NCI-H2196 treated with DMSO at 0.1 percent for 48 hours (cell line): ENCODE results near the gene PREP.
"Not testable (repeated sequence)": the region's sequence is repeated elsewhere in the genome, so short reads cannot be mapped to it uniquely, and the experiment has no call there.

ENCODE experiments used
- DNase-seq: peaks from one replicate; lab custom pipeline; 2025; ENCODE audit not compliant: unreplicated experiment; lab: John Stamatoyannopoulos, UW

Gene PREP

DNA sequence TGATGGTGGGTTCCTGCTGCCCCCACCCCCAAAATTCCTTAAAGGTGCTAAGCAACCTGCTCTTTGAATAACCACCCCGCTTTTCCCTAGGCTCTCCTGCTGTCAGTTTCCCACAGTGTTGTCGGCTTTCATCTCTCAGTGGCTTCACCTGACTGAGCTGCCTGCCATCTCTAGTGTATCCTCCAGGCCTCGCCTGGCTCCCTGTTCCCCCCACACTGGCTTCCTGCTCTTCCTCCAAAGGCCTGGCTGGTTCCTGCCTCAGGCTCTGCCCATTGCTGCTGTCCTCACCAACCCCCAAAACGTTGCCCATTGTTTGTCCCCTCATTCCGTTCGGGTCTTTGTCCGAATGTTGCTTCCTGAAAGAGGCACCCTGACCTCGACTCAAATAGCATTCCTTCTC lies 129.3 kb downstream of the PREP start:
- no peak for DNase-seq

DNA sequence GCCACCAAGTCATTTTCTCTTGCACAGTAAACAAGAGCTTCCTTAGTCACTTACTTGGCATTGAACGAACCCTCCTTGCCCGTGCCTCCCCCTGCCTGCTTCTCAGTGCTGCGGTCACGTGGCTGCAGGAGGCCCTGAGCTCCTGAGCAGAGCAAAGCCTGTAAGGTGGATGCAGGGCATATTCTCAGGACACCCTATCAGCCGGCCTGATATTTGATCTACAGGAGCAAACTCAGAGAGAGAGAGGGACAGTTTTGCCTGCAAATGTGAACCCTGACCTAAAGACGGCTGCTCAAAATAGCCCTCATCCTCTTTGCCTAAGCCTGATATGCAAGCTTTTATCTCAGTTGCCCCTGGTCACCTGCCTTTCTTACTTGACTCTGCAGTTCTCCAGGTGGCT lies 130.1 kb downstream of the PREP start:
- no peak for DNase-seq

GRCh38 chr6:105270511-105270910 lies 132.4 kb downstream of the PREP start:
- no peak for DNase-seq

DNA sequence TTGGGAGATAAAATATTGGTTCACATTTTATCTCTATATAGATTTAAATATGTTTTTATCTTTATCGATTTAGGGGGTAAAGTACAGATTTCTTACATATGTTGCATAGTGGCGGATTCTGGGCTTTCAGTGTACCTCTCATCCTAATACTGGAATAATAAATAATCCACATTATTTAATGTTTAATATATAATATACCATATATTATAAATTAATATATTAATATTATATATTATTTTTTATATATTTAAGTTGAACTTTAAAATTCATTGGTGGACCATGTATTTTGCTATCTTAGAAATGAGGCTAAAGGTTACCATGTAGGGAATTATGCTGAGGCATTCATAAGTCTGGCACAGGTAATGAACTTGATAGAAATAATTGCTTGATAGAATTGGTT lies 133.5 kb downstream of the PREP start:
- DNase-seq, result no peak

DNA sequence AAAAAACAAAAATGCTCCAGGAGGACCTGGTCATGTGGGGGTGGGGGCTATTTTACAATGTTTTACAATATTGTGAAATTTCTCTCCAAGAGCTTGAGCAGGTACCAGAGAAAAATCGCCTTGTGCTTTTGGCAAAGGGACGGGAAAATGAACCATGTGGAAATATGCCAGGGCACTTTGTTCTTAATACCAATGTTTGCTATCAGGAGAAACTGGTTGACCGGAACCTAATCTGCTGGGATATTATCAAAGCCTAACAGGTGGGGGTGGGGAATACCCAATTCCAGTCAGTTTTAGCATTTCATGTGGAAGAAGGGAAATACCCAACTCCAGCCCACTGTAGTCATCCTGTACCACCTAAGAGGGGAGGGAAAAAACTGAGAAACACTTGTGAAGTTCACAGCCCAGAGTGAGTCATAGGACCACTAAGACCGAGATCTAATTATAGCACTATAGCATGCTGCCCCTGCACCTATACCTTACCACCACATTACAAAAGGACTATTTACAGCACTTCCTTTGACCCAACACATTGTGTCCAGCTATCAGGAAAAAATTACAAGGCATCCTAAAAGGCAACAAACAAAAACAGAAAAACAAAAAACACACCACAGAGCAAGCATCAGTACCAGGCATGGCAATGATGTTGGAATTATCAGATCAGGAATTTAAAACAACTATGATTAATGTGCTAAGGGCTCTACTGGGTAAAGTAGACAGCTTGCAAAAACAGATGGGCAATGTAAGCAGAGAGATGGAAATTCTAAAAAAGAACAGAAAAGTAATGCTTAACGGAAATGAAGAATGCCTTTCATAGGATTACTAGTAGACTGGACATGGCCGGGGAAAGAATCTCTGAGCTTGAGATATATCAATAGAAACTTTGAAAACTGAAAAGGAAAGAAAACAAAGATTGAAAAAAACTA lies 138.9 kb downstream of the PREP start:
- no peak for DNase-seq

GRCh38 chr6:105259913-105260889 lies 142.7 kb downstream of the PREP start:
- peak; percentile 11 for DNase-seq

GRCh38 chr6:105258816-105259215 lies 144.1 kb downstream of the PREP start:
- DNase-seq, result no peak

DNA sequence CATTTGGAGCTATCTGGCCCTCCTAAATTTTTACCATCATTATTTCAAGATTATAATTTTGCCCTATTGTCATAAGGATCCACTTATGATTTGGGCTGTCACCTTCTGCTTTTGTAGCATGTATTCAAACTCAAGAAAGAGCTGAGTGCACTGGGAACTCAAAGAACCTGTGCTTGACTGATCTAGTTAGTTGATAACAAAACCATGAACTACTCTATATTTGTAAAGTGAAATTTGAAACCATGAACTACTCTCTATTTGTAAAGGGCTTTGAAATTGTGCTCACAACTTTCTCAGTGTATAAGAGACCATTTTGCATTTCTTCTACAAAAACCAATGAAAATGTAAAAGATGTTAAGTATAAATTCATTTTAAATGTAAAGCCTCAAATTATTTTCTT lies 145.5 kb downstream of the PREP start:
- no peak for DNase-seq

GRCh38 chr6:105256619-105257018 lies 146.3 kb downstream of the PREP start:
- DNase-seq, result no peak

- no peak for DNase-seq
Measured at GRCh38 chr6:105253787-105254186, 149.1 kb downstream of the PREP start.

DNA sequence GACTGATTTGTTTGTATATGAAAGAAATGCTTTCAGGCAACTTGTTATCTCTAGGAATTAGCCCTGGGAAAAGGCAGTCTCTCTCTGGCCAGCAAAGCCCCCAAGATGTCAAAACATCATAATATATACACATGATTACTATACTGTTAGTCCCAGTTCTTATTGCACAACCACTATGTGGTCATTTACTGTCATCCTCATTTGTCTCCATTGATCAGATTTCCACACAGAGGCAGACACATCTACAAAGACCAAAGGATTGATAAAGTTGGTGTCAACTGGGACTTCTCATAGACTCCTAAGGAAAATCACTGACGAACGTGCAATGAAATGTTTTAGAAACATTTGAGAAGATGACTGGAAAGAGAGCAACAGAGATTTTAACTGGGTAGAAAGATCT lies 151.2 kb downstream of the PREP start:
- no peak for DNase-seq

DNA sequence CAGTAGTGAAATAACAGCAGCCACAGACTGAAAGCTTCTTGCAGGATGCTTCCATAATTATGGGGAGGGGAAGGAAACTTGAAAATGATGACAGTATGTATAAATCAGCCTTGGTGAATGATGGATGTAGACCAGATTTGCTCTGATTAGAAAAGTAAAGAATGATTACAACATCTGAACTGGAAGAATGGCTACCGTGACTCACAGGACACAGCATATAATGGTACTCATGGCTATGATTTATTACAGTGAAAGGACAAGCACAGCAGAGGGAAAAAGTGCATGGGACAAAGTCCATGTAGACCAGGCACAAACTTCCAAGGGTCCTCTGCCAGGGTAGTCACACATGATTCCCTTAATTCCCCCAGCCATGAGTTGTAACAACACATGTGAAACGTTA lies 152.3 kb downstream of the PREP start:
- DNase-seq, result no peak

DNA sequence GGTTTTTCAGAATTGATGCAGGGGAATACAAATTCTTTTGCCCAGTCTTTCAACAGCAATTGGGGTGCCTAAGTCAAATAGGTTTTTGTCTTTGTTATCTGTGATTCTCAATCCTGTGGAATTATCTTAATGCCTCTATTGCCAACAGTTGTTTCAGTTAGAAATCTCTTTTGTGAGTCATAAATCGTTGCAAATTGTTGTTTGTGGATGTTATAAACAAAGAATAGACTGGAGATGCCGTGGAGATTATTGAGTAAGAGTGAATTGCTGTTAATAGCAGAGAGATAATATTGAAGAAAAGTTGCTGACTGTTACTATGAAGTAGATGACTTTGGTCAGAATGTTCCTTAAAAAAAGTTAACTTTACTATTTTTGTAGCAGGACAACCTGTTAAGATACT lies 159.4 kb downstream of the PREP start:
- DNase-seq, result no peak

DNA sequence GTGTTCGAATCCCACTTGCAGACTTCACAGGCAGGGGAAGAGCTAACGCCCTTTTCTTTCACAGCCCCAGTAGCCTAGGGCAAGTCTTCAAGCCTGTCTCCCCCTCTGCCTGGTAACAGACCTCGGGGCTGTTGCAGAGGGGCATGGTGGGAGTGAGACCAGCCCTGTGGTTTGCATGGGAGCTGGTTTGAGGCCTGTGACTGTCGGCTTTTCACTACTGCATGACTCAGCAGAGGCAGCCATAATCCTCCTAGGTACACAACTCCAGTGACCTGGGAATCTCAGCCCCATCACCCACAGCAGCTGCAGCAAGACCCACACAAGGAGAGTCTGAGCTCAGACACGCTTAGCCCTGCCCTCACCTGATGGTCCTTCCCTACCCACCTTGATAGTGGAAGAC lies 167.7 kb downstream of the PREP start:
- no peak for DNase-seq

DNA sequence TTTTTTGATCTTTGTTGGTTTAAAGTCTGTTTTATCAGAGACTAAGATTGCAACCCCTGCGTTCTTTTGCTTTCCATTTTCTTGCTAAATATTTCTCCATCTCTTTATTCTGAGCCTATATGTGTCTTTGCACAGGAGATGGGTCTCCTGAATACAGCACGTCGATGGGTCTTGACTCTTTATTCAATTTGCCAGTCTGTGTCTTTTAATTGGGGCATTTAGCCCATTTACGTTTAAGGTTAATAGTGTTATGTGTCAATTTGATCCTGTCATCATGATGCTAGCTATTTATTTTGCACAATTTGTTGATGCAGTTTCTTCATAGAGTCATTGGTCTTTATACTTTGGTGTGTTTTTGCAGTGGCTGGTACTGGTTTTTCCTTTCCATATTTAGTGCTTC lies 171.1 kb downstream of the PREP start:
- not testable (repeated sequence) for DNase-seq
